GM19043 (cell line): ENCODE data around the gene GOLGA6L7.
"Not testable (repeated sequence)": the region's sequence is repeated elsewhere in the genome, so short reads cannot be mapped to it uniquely, and the experiment has no call there.

Experiments
- ATAC-seq: cut with Tn5 transposase; IDR thresholded peaks from one replicate; pipeline ENCODE4 v1.9.1; 2021; ENCODE audit warnings: low read depth; ENCODE audit not compliant: unreplicated experiment

GOLGA6L7 gene

DNA sequence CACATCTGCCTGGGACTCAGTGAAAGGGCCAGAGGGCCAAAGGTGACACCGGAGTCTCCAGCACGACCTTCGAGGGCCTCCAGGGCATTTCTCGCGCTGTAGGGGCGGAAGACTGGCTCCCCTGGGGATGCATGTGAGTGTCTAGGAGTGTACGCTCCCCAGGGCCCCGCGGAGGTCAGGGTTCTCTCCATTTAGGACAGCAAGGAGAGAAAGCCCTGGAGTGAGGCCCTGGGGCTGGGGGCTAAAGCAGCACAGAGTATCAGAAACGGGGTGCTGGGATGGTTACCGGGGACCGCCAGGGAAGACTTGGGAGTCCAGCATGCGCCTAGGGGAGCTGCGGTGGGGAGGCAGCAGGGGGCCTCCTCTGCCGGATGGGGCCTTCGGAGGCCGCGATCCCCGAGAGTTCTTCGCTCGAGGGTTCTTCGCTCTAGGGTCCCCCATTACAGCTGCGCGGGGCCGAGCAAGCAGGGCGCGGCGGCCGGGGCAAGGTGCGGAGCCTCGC, 36.7 kb upstream of the GOLGA6L7 start:
- no peak for ATAC-seq

DNA sequence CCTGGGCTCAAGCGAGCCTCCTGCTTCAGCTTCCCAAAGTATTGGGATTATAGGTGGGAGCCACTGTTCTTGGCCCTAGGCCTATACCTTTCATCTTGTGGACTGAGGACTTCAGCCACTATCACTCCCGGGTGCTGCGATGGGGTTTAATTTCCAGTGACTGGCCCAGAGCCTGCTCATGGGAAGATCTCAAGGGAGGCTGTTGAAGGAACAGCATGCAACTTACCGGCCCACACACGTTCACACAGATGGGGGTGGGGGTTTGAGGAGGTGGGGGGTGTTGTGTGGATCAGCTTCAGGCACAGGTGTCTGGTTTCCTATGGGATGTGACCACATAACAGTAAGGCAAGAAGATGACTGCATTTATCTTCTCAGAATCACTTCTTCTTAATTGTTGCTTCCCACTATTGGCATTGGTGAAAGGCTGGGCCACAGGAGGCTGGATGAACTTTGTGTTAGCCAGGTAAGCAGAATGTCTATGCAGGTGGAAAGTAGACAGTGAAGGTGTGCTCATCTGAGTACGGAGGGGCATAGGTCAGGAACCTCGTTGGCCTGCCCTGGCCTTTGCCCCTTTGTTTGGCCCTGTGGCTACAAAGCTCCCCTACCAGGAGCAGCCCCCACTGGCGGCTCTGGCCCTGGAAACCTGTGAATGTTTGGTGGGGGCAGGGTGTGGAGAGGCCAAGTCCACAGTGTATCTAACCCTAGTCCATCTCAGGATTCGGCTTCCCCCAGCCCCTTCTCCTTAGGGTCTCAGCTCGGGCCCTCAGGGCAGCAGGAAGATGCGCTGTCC, 35.9 kb upstream of the GOLGA6L7 start:
- ATAC-seq, result no peak

DNA sequence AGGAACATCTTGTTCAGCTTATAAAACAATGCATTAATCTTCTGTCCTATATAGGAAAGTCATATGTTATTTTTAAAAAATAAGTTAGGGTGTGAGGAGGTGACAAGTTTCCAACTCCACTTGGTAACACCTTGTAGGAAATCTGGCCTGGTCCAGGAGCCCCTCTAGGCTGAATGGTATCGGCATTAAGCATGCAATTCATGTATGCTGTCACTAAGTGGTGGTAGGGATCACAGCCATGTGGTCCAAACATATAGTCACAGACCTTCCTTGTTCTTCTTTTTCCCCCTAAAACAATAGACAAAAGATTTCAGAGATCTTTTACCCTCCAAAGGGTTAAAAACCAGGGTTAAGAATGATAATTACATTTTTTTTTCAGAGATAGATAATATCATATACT, 33.2 kb upstream of the GOLGA6L7 start:
- no peak for ATAC-seq

DNA sequence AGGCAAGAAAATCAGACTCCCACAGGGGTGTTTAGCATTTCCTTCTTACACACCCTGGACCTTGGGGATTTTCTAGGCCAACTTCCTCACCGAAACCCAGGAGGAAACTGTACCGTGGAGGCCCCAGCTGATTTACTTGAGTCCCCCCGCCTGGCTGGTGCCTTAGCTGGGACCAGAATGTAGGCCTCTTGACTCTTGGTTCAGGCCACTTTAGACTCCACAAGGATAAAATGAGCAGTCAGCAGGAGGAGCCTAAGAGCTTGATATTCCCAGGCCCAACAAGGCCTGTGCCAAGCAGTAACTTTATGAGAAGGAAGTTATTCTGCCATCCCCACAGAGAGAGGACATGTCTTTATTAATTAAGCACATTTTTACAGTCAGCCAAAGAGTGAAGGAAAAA, 32.7 kb upstream of the GOLGA6L7 start:
- no peak for ATAC-seq

DNA sequence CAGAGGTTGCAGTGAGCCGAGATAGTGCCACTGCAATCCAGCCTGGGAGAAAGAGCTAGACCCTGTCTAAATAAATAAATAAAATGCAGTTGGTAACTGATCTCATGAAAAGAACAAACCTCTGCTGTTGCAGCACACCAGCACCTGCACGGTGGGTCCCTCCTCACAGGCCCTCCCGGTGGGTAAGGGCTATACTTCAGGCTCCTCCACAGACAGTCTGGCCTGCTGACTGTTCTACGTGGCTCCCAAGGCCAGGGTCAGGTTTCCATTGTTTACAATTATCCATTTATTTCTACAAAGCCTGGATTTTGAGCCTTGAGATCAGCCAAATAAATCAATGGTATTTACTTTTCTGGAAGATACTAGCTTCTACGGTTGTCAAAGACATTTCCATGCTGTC, 32.2 kb upstream of the GOLGA6L7 start:
- ATAC-seq, result no peak

DNA sequence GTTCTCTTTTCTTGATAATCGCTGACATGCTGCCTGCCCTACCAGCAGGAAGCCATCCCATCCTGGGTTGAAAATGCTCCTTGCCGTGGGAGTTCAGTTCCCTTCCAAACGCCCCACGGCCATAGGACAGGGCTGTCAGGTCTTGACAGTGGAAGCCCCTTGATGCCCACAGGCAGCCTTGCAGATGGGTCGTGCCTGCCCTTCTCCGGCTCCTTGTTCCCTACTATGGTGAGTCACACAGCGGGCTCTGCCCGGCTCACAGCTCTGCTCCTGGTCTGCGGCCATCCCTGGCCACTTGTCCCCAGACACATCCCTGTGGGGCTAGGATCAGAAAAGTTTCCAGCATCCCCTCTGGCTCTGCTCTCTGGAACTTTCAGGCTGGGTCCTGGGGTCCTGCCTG, 31.1 kb upstream of the GOLGA6L7 start:
- ATAC-seq, result no peak

DNA sequence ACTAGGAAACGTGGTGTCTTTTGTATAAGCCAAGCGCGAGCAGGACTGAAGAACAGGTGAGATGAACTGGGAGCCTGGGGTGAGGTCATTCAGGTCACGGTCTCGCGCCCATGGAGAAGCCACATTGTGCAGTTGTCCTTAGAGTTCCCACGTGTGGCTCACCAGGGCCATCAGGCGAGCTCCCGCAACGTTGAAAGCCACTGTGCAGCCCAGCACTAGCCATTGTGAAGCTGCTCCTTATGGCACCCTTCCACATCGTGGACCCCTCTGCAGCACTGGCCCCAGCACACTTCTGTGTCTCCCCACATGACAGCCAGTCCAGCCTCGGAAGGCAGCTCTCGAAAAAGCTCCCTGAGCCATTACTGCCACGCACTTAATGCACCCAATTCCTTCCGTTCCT, 29.8 kb upstream of the GOLGA6L7 start:
- ATAC-seq, result no peak

DNA sequence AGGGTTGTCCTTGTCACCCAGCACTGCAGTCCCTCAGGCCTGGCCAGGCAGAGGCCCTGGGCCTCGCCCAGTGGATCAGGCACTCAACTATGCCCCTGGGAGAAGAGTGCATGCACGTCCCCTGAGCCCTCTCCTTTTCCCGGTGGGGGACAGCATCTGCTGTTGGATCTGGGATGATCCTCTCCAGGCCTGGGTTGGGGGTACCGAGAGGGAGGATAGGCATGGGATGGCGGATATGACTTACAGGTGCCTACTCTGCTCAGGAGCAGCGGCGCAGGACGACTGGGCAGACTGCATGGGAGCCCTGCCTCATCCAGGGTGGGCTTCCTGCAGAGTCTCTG, 28.4 kb upstream of the GOLGA6L7 start:
- ATAC-seq, result no peak

DNA sequence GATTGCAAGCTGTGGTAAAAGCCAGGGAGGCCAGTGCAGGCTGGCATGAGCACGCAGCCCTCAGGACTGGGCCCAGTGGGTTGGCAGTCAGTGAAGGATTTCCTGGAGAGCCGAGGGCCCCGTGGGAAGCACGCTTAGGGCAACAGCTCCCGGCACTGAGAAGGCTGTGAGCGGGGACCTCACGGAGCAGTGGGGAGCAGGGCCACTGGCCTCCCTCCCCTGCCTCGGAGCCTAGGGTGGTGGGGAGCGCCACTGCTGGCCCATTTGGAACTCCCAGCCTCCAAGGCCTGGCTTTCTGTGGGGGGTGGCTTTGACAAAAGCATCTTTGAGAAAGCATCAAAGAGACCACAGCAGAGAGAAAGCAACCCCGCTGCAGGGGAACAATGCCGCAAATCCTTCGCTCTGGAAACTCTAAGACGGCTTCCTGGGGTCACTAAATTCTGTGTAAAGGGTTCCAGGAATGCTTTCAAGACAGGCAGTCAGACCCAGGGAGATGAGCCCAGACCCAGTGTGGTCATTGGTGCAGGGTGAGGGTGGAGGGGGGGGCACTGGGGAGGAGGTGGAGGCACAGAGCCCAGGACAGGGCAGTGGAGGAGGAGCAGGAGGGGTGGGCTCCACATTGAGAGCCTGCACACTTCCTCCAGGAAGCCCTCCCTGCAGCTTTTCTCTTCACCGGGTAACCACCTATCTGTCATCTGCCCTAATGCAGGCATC, 27.8 kb upstream of the GOLGA6L7 start:
- no peak for ATAC-seq

DNA sequence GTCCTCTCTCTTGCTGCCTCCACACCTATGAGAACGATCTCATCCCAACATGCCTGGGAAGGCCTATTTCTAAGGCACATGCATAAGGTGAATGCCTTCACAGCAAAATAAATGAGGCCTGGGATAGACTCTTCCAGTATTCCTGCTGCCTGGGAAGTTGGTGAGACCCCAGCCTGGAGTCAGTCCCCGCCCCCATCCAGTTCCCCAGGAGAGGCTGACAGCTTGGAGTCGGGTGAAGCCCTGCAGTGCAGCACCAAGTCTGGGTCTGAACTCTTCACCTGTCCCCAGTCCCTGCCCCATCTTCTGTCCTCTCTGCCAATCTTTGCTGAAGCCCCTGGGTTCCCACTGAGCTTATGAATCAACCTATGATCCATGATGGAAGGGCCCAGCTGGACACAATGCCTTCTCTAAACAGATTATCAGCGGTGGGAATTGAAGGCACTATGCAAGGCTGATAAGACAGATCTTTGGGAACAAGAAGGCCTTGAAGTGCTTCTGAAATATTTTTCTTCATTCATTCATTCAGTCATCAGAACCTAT, 27.1 kb upstream of the GOLGA6L7 start:
- no peak for ATAC-seq

DNA sequence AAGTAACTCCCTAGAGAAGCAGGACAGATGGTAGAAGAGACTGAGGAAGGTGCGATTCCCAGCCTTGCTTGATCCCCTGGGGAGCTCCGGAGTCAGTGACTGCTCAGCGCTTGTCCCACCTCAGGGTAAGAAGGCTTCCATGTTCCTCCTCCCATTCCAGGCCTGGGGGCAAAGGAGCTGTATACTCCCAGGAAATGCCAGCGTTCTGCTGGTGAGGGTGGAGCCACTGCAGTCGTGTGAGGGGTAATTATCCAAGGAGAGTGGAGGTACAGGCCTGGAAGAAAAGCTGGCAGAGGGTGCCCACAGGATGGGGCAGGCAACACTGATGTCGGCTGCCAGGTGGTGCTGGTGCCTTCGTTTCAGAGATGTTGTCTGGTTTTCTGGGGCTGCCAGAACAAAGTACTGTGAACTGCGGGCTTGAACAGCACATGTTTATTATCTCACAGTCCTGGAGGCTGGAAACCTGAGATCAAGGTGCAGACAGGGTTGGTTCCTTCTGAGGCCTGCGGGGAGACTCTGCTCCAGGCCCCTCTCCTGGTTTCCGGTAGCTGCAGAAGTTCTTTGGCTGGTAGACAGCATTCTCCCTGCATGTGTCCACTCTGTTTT, 25.2 kb upstream of the GOLGA6L7 start:
- ATAC-seq, result no peak

DNA sequence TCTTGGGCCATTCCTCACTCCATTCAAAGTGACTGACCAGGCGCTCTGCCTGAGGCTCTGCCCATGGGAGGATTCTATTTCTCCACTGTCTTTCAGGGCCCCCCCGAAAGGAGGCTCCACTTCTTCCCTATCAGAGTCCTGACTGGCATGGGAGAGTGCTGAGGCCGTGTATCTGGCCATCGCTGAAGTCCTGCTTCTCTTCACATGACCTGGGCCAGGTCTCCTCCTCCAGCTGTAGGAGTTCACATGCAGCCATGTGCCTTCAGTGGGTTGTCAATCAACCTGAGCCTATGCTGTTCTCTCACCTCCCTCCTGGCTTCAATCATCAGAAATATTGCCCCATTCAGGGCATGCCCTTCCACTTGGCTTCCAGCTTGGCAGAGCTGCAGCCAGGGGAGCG, 24.6 kb upstream of the GOLGA6L7 start:
- no peak for ATAC-seq

DNA sequence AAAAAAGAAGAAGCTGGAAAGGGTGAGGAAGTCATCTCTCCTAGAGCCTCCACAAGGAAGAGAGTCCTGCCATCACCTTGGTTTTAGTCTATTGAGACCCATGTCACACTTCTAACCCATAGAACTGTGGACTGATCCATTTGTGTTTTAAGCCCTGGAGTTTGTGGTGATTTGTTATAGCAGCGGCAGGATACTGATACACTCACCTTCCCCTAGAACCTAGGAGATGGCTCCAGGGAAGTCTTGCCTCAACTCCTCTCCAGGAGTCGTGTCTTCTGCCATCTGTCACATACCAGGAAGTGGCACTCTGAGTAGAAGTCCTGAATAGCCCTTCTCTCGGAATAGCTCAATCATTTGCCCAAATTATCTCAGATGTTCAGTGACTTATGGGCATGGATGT, 22.7 kb upstream of the GOLGA6L7 start:
- ATAC-seq, result no peak

DNA sequence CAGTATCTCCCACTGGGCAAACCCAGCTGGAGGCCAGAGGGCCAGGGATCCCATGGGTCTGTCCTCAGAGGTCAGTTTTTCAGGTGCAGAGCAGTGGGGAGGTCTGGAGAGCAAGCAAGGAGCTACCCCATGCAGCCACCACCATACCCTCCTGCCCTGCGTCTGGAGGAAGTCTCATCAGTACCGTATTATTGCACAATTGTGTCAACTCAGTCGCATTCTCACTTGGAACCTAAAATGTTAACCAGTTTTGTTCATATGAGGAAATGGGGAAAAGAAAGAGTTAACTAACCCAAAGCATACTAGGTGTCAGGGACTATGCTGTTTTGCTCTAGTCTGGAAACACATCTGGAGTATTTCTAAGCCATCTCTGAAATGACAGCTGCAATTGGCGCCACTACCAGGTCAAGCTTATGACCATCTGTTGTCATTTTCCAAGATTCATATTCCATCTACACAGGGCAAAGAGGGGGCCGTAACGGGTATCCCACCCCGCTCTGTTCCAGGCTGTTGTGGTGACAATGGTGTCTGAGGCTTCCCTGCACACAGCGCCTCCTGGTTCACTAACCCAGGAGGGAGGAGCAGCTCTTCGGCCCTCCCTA, 20.4 kb upstream of the GOLGA6L7 start:
- ATAC-seq, result no peak

DNA sequence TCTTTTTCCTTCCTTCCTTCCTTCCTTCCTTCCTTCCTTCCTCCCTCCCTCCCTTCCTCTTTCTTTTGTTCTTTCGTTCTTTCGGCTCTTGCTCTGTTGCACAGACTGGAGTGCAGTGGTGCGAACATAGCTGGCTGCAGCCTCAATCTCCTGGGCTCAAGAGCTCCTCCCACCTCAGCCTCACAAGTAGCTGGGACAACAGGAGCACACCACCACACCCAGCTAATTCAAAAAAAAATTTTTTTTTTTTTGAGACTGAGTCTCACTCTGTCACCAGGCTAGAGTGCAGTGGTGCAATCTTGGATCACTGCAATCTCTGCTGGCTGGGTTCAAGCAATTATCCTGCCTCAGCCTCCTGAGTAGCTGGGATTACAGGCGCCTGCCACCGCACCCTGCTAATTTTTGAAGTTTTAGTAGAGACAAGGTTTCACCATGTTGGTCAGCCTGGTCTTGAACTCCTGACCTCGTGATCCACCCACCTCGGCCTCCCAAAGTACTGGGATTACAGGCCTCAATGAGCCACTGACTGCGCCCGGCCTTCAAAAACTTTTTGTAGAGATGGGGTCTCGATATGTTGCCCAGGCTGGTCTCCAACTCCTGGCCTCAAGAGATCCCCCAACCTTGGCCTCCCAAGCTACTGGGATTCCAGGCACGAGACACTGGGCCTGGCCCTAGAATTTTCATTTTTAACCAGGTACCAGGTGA, 13.3 kb upstream of the GOLGA6L7 start:
- ATAC-seq, result not testable (repeated sequence)

DNA sequence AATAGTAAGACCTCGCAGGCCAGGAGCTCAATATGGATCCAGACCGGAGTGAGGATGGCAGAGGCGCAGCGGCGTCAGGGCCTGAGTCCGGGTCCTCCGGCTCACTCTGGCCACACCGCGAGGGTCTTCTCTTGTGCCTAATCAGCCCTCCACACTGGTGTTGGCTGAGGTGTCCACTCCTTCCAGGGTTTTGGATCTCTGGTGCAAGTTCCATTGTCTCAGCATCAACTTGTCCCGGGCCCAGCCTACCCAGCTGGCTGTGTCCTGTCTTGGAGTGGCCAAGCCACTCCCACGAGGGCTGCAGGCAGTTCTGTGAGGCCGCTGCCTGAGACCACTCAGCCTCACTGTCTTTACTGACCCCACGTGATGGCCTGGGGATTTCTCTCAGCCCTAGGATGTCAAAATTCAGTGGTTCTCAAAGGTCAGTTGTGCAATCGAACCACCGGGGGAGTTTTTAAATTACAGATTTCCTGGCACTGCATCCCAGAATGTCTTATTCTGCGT, 12.6 kb upstream of the GOLGA6L7 start:
- ATAC-seq, result no peak

DNA sequence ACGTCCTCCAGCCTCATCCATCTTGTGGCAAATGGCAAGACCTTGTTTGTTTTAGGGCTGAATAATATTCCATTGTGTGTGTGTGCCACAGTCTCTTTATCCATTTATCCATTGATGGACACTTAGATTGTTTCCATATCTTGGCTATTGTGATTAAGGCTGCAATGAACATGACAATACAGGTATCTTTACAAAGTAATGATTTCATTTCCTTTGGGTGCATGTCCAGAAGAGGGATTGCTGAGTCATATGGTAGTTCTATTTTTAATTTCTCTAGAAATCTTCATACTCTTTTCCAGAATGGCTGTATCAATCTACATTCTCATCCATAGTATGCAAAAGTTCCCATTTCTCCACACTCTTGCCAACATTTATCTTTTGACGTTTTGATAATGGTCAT, 6.1 kb upstream of the GOLGA6L7 start:
- not testable (repeated sequence) for ATAC-seq

DNA sequence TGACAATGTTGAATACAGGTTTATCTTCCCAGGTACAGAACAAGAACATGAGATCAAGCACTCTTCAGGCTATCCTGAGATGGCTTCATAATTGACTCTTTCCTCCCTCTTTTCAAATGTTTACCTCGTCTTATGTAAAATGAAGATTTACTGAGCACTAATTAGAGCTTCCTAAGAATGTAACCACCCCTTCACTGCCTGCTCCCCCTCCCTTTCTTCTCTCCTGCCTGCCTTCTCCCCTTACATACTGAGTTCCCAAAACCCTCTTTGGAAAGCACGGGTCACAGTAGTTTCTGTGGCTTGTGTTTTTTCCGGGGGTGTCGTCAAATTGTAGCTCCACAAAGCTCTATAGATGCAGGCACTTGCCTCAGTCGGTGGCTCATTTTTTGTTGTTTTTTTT, 5.2 kb upstream of the GOLGA6L7 start:
- ATAC-seq, result not testable (repeated sequence)

DNA sequence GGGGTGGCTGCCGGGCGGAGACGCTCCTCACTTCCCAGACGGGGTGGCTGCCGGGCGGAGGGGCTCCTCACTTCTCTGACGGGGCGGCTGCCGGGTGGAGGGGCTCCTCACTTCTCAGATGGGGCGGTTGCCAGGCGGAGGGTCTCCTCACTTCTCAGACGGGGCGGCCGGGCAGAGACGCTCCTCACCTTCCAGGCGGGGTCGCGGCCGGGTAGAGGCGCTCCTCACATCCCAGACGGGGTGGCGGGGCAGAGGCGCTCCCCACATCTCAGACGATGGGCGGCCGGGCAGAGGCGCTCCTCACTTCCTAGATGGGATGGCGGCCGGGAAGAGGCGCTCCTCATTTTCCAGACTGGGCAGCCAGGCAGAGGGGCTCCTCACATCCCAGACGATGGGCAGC, 1.3 kb upstream of the GOLGA6L7 start:
- not testable (repeated sequence) for ATAC-seq

DNA sequence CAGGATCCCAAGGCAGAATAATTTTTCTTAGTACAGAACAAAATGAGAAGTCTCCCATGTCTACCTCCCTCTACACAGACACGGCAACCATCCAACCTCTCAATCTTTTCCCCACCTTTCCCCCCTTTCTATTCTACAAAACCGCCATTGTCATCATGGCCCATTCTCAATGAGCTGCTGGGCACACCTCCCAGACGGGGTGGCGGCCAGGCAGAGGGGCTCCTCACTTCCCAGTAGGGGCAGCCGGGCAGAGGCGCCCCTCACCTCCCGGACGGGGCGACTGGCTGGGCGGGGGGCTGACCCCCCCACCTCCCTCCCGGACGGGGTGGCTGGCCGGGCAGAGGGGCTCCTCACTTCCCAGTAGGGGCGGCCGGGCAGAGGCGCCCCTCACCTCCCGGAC, 827 bp upstream of the GOLGA6L7 start:
- not testable (repeated sequence) for ATAC-seq
